HG03342 (cell line): Measurements from ENCODE around the gene MINAR1.

Experiments used
- ATAC-seq: cut with Tn5 transposase; IDR thresholded peaks from one replicate; pipeline ENCODE4 v1.9.1; 2021; ENCODE audit warnings: mild to moderate bottlenecking, moderate library complexity; ENCODE audit not compliant: unreplicated experiment

The MINAR1 gene

GRCh38 chr15:79463043-79463780 is 31.1 kb downstream of the MINAR1 start:
- no peak for ATAC-seq

GRCh38 chr15:79463781-79464270 is 31.7 kb downstream of the MINAR1 start:
- ATAC-seq: no peak

- no peak for ATAC-seq
Measured at GRCh38 chr15:79466488-79466887, 34.4 kb downstream of the MINAR1 start.

GRCh38 chr15:79467865-79468586 is 35.9 kb downstream of the MINAR1 start:
- ATAC-seq: no peak

- ATAC-seq: no peak
Measured at GRCh38 chr15:79472446-79472845, 40.3 kb downstream of the MINAR1 start.

GRCh38 chr15:79474252-79474651 is 42.1 kb downstream of the MINAR1 start:
- no peak for ATAC-seq

GRCh38 chr15:79475306-79475705 is 43.2 kb downstream of the MINAR1 start:
- ATAC-seq: no peak

GRCh38 chr15:79478108-79478507 is 46.0 kb downstream of the MINAR1 start:
- no peak for ATAC-seq

GRCh38 chr15:79479616-79480015 is 47.5 kb downstream of the MINAR1 start:
- ATAC-seq: no peak

GRCh38 chr15:79481793-79482192 is 49.7 kb downstream of the MINAR1 start:
- ATAC-seq: no peak
